IPS DF 6.9 (cell line): Measurements from ENCODE around the gene OR2A12.
"Not testable (repeated sequence)": the region's sequence is repeated elsewhere in the genome, so short reads cannot be mapped to it uniquely, and the experiment has no call there.

Source experiments
- DNase-seq: peaks from one replicate; pipeline ENCODE4 v3.0.0-alpha.2; 2013; ENCODE audit warnings: low read depth, low spot score
- H3K27ac ChIP-seq: one replicate; pipeline ENCODE4 v1.5.1; 2013; ENCODE audit warnings: low read length, control low read depth
- H3K27me3 ChIP-seq: 2 replicates; pipeline ENCODE4 v1.6.1; 2013; ENCODE audit warnings: mild to moderate bottlenecking, low read length; ENCODE audit not compliant: control insufficient read depth, insufficient read depth
- H3K36me3 ChIP-seq: 2 replicates; pipeline ENCODE4 v1.6.1; 2013; ENCODE audit warnings: low read length; ENCODE audit not compliant: control insufficient read depth, insufficient read depth
- H3K4me1 ChIP-seq: 2 replicates; pipeline ENCODE4 v1.6.1; 2013; ENCODE audit warnings: low read length; ENCODE audit not compliant: control insufficient read depth, insufficient read depth
- H3K4me3 ChIP-seq: 2 replicates; pipeline ENCODE4 v1.5.1; 2013; ENCODE audit warnings: mild to moderate bottlenecking, low read length
- H3K9me3 ChIP-seq: 2 replicates; pipeline ENCODE4 v1.6.1; 2013; ENCODE audit warnings: low read length, inconsistent platforms; ENCODE audit not compliant: control insufficient read depth, insufficient read depth
- WGBS: extraction: QIAGEN DNeasy Blood & Tissue Kit; methylation state at CpG from one replicate; pipeline ENCODE4 v1.1.7; 2013; ENCODE audit warnings: mixed read lengths, missing lambda C conversion rate; ENCODE audit not compliant: insufficient read length, insufficient coverage; 5-methylcytosine and 5-hydroxymethylcytosine counted together

The OR2A12 gene

DNA sequence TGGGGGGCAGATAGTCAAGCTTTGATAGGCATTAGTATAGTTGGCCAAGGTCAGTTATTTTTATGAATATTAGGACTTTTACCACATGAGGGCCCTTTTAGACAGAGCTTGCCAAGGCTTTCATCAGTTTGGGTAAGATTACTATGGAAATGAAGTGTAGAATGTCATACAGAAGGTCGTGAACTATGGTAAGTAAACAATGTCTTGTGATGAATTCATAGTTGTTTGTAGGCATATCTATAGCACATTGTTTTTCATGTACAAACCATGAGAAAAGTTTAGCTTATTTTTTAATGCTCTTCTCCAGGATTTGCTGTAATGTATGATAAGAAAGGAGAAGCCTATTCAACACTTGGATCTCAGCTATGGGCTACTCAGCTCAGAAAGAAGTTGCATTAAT, 27.6 kb downstream of the OR2A12 start:
- no CpG with 5 or more reads among the region's 1 CpG for WGBS
- no peak for DNase-seq
- Histone ChIP-seq H3K4me1 (no peaks in the 10 kb centered on the region), H3K27ac (no peak overlapping the region), H3K36me3 (no peaks in the 10 kb centered on the region), H3K27me3 (no peaks in the 10 kb centered on the region; the same call in 1 of the 2 replicates), H3K9me3 (no peaks in the 10 kb centered on the region), H3K4me3 (no peak overlapping the region)

DNA sequence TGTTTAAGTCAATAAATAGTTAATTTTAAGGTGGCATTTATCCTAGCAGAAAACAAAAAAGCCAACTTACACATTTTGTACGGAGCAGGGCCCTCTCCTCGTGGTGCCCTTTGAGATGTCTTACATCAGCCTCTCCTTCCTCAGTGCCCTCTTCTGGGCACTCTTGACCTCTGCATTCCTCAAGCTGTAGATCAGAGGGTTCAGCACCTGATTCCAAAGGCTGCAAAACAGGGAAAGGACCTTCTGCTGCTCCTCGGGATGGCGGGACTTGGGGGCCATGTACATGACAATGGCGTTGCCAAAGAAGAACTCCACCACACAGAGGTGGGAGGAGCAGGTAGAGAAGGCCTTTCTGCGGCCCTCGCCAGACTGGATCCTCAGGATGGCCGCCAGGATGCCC, 32.3 kb downstream of the OR2A12 start:
- no CpG with 5 or more reads among the region's 8 CpGs for WGBS
- Histone ChIP-seq H3K27ac (no peak overlapping the region), H3K4me3 (no peak overlapping the region), H3K36me3 (no peaks in the 10 kb centered on the region), H3K27me3 (no peaks in the 10 kb centered on the region; the same call in 1 of the 2 replicates), H3K4me1 (no peaks in the 10 kb centered on the region), H3K9me3 (no peaks in the 10 kb centered on the region)
- no peak for DNase-seq

DNA sequence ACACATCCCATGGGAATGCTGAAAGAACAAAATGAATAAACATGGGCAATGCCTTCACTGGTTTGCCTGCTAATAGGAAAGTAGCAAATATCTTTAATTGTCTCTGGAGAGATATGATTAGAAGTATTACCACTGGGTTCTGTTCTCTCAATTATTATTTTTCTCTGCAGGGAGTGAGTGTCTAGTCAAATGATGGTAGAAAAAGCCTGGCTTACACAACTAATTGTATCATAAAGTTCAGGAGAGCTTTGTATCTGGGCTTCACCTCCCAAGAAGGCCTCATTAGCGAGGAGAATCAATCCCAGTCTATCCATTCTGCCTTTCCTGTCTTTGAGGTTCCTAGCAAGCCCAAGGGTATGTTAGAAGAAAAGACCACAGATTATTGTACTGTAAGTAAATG, 36.8 kb downstream of the OR2A12 start, which contains the start of gene OR2A14:
OR2A14 (plus strand) TSS at position 301 of the 400 bp plus-strand sequence. CDS start 5,937 bp downstream, outside the sequence.
- no peaks in the 10 kb centered on the region for H3K36me3 ChIP-seq
- H3K4me3 ChIP-seq = no peak within 1 kb of the TSS
- H3K27me3 ChIP-seq = no peaks in the 10 kb centered on the region; the same call in 1 of the 2 replicates
- WGBS = no CpG with 5 or more reads among the region's 1 CpG
- DNase-seq = no peak
- H3K27ac ChIP-seq = no peak within 1 kb of the TSS
- no peaks in the 10 kb centered on the region for H3K4me1 ChIP-seq
- H3K9me3 ChIP-seq = no peaks in the 10 kb centered on the region

DNA sequence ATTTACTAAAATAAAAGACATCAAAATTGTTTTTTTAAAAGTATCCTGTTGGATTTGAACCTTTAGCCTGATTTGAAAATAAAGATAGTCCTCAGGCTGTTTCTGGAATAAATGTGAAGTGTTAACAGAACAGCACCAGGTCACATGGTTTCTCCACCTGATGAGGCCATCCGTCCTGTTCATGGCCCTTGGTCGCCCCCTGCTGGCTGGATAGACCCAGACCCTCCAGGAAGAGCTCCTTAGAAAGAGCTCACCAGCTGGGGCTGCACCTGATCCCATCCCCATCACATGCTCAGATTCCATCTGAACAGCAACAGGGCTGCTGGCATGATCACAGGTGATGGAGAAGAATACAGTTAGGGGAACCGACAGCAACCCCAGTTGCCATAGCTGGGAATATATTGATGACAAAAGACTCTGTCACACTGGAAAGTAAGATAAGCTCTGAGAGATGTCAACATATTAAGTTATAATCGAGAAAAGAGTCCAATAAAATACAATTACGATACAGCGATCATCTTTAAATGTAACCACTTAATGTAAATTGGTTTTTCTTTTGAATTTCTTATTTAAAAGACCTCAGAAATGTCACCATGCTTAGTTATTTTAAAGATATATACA, 41.7 kb downstream of the OR2A12 start:
- H3K36me3 ChIP-seq = no peaks in the 10 kb centered on the region
- no peaks in the 10 kb centered on the region for H3K4me1 ChIP-seq
- H3K27me3 ChIP-seq = no peaks in the 10 kb centered on the region
- no peak overlapping the region for H3K27ac ChIP-seq
- no peak overlapping the region for H3K4me3 ChIP-seq
- H3K9me3 ChIP-seq = no peaks in the 10 kb centered on the region
- WGBS = no CpG with 5 or more reads among the region's 6 CpGs
- DNase-seq = peak; percentile 84

DNA sequence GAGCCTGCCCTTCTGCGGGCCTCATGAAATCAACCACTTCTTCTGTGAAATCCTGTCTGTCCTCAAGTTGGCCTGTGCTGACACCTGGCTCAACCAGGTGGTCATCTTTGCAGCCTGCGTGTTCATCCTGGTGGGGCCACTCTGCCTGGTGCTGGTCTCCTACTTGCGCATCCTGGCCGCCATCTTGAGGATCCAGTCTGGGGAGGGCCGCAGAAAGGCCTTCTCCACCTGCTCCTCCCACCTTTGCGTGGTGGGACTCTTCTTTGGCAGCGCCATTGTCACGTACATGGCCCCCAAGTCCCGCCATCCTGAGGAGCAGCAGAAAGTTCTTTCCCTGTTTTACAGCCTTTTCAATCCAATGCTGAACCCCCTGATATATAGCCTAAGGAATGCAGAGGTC, 43.5 kb downstream of the OR2A12 start:
- H3K27ac ChIP-seq, DNase-seq, H3K4me1 ChIP-seq, H3K9me3 ChIP-seq, H3K4me3 ChIP-seq, H3K27me3 ChIP-seq, H3K36me3 ChIP-seq: not testable (repeated sequence)
- WGBS = no CpG with 5 or more reads among the region's 9 CpGs

DNA sequence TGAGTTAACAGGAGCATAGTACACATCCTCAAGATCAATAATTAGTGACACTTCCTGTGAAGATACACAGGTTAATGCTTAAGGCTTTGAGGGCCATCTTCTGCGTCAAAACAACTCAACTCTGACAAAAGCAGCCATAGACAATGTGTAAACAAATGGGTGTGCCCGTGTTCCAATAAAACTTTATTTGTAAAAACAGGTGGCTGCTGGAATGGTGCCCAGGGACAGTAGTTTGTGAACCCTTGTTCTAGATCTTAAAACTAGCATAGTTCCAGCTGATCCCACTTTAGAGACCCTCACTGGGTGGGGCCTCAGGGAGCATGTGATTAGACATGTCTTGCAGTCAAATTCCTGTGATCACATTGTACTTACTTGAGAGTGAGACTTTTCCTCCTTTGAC, 44.7 kb downstream of the OR2A12 start:
- Histone ChIP-seq H3K36me3 (no peaks in the 10 kb centered on the region), H3K27me3 (no peaks in the 10 kb centered on the region), H3K27ac (no peak overlapping the region), H3K9me3 (no peaks in the 10 kb centered on the region), H3K4me1 (no peaks in the 10 kb centered on the region), H3K4me3 (no peak overlapping the region)
- DNase-seq = no peak
- no CpG with 5 or more reads among the region's 2 CpGs for WGBS

DNA sequence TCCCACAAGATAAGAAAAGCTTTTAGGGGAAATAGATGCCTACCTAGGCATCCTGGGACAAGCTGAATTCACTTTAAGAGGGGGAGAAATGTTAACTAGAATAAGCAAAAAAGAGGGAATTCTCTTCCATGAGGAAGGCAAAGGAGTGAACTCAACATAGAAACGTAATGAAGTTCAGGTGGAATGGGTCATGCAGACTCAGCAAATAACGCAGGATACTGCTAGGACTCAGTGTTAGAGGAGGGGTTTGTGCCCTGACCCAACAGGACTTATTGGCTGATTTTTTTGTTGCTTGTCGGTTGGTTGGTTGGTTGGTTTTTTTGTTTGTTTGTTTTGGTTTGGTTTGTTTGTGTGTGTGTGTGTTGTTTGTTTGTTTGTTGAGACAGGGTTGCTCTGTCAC, 46.2 kb downstream of the OR2A12 start:
- Histone ChIP-seq H3K4me1 (no peaks in the 10 kb centered on the region), H3K9me3 (no peaks in the 10 kb centered on the region), H3K27ac (no peak overlapping the region), H3K27me3 (no peaks in the 10 kb centered on the region), H3K4me3 (no peak overlapping the region), H3K36me3 (no peaks in the 10 kb centered on the region)
- no peak for DNase-seq
- no CpG with 5 or more reads among the region's 3 CpGs for WGBS

DNA sequence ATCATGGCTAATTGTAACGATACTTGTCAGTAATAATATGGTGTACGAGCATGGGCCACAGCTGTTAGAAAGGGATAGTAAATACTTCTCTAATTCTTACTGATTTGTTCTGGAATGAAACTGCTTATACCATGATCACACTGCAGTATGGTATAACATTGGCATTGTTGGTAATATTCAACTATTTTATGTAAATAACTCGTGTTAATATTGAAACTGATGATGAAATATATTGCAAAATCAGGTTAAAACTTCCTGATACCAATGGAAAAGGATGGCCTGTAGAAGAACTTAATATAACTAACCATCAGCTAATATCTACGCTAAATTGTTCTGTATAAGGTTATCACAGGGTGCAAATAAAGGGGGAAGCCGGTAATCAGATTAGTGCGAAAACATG, 47.2 kb downstream of the OR2A12 start:
- DNase-seq = no peak
- H3K4me1 ChIP-seq = no peaks in the 10 kb centered on the region
- H3K36me3 ChIP-seq = no peaks in the 10 kb centered on the region
- no peaks in the 10 kb centered on the region for H3K9me3 ChIP-seq
- H3K27ac ChIP-seq = no peak overlapping the region
- WGBS = no CpG with 5 or more reads among the region's 6 CpGs
- H3K27me3 ChIP-seq = no peaks in the 10 kb centered on the region
- no peak overlapping the region for H3K4me3 ChIP-seq

DNA sequence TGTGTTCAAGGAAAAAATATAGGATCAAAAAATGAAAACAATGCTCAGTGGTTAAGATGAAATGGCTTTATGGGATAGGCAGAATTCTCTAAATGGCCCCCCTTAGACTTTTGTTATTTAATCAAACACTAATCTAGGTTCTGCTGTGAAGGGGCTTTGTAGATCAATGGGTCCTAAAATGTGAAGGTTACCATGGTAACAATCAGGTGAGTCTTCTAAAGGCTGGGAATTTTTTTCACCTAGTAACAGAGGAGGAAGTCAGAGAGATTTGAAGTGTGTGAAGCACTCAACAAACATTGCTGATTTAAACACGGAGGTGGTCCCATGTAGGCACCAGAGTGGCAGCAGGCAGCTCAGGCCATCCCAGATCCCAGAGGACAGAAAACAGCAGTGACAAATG, 48.0 kb downstream of the OR2A12 start:
- no peak overlapping the region for H3K4me3 ChIP-seq
- H3K36me3 ChIP-seq = no peaks in the 10 kb centered on the region
- H3K4me1 ChIP-seq = no peaks in the 10 kb centered on the region
- DNase-seq = no peak
- no CpG with 5 or more reads among the region's 1 CpG for WGBS
- no peaks in the 10 kb centered on the region for H3K9me3 ChIP-seq
- H3K27ac ChIP-seq = no peak overlapping the region
- H3K27me3 ChIP-seq = no peaks in the 10 kb centered on the region

DNA sequence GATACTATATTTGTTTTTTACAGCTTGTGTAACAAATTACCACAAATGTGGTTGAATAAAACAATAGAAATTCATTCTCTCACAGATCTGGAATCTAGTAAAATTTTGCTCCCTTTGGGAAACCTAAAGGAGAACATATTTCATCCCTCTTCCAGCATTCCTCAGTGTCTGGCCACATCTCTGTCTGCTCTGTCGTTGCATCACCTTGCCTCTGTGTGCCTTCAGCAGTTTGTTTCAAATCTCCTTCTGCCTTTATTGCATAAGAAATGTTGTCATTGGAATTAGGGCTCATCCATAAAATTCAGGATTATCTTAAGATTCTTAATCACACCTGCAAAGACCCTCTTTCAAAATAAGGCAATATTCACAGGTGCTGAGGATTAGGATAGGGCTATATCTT, 51.4 kb downstream of the OR2A12 start:
- no CpG with 5 or more reads among the region's 1 CpG for WGBS
- H3K4me3 ChIP-seq = no peak overlapping the region
- DNase-seq = no peak

DNA sequence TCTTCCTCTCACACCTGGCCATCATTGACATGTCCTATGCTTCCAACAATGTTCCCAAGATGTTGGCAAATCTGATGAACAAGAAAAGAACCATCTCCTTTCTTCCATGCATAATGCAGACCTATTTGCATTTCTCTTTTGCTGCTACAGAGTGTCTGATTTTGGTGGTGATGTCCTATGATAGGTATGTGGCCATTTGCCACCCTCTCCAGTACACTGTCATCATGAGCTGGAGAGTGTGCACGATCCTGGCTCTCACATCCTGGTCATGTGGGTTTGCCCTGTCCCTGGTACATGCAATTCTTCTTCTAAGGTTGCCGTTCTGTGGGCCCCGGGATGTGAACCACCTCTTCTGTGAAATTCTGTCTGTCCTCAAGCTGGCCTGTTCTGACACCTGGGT, 56.1 kb downstream of the OR2A12 start:
- no CpG with 5 or more reads among the region's 3 CpGs for WGBS

More for the DNA sequence above, 51.4 kb downstream of the OR2A12 start:
- H3K36me3 ChIP-seq = no peaks in the 10 kb centered on the region
- no peaks in the 10 kb centered on the region for H3K27me3 ChIP-seq
- H3K9me3 ChIP-seq = no peaks in the 10 kb centered on the region
- H3K4me1 ChIP-seq = no peaks in the 10 kb centered on the region
- H3K27ac ChIP-seq = no peak overlapping the region

More for the DNA sequence above, 56.1 kb downstream of the OR2A12 start:
- Histone ChIP-seq H3K4me3 (no peak overlapping the region), H3K27me3 (no peaks in the 10 kb centered on the region), H3K4me1 (no peaks in the 10 kb centered on the region), H3K9me3 (no peaks in the 10 kb centered on the region), H3K36me3 (no peaks in the 10 kb centered on the region), H3K27ac (no peak overlapping the region)
- DNase-seq = no peak
